Chondrocyte (in vitro differentiated cells): Measurements from ENCODE around the gene WDR45B. TPM values are rescaled to one million over a fixed set of nuclear protein-coding genes. Genes with fewer than 3 reads are reported as not detected.

ENCODE experiments used
- DNase-seq: peaks from one replicate; pipeline ENCODE4 v3.0.0; 2021; ENCODE audit warnings: mixed read lengths, low spot score
- H3K27ac Mint-ChIP-seq: one replicate; pipeline ENCODE4 v1.8.0; 2021; ENCODE audit warnings: mild to moderate bottlenecking, moderate library complexity, mixed read lengths; ENCODE audit not compliant: unreplicated experiment
- H3K27me3 Mint-ChIP-seq: 2 replicates; pipeline ENCODE4 v1.8.0; 2021; ENCODE audit warnings: low read depth, mixed read lengths
- H3K36me3 Mint-ChIP-seq: 2 replicates; pipeline ENCODE4 v1.8.0; 2021; ENCODE audit warnings: low read depth, mixed read lengths
- H3K4me1 Mint-ChIP-seq: 2 replicates; pipeline ENCODE4 v1.8.0; 2021; ENCODE audit warnings: low read depth, mild to moderate bottlenecking, mixed read lengths
- H3K4me3 Mint-ChIP-seq: one replicate; pipeline ENCODE4 v1.8.0; 2021; ENCODE audit warnings: mild to moderate bottlenecking, moderate library complexity, mixed read lengths; ENCODE audit not compliant: unreplicated experiment
- H3K9me3 Mint-ChIP-seq: 2 replicates; pipeline ENCODE4 v1.8.0; 2021; ENCODE audit warnings: low read depth, mixed read lengths
- CTCF ChIP-seq: fragments of 200-600 bp; sonication (generic); IDR thresholded peaks from 2 replicates; pipeline ENCODE4 v1.5.0; 2021; ENCODE audit warnings: antibody characterized with exemption, mild to moderate bottlenecking, moderate library complexity
- long read RNA-seq: library from polyadenylated mRNA; stranded (forward); transcript quantifications from one replicate; pipeline ENCODE4 v2.0.0, GENCODE V29; 2021
- total RNA-seq: library from RNA; stranded (reverse); gene quantifications from 3 replicates; pipeline ENCODE4 v1.2.1, GENCODE V29; 2021

The WDR45B gene
- total RNA-seq = 60.4 to 70.0 TPM (median 67.8 TPM) in 3 replicates
- long read RNA-seq, transcript WDR45B-201 (10 exons, 2,587 nt) = major isoform, 78 of 104 reads
- long read RNA-seq, transcript WDR45B-205 (10 exons, 2,322 nt) = minor isoform, 13 of 104 reads
- long read RNA-seq, partial matches to known transcripts = 7 of 104 reads
- long read RNA-seq, other reads (novel, unspliced or antisense) = 6 of 104 reads

- DNase-seq = no peak
- Mint-ChIP-seq H3K36me3 (no peaks in the 10 kb centered on the region), H3K9me3 (no peaks in the 10 kb centered on the region), H3K4me3 (peak within 1 kb of the TSS; percentile 81), H3K27ac (peak within 1 kb of the TSS; percentile 59), H3K27me3 (no peaks in the 10 kb centered on the region), H3K4me1 (peaks cover 21% of the 10 kb centered on the region)
- no peak for TF ChIP-seq CTCF
These were observed at the start of gene WDR45B for GRCh38 chr17:82648165-82648668. WDR45B (minus strand) TSS chr17:82648444; CDS start chr17:82648340, 104 bp downstream.

GRCh38 chr17:82697808-82698064 lies 49.5 kb upstream of the WDR45B start:
- TF ChIP-seq CTCF = no peak
- Mint-ChIP-seq H3K27me3 (no peaks in the 10 kb centered on the region), H3K9me3 (peaks cover 11% of the 10 kb centered on the region), H3K36me3 (peaks cover 7% of the 10 kb centered on the region), H3K27ac (no peak overlapping the region), H3K4me1 (peaks cover 28% of the 10 kb centered on the region), H3K4me3 (peak overlapping the region; percentile 70)
- peak; percentile 69 for DNase-seq

- H3K36me3 Mint-ChIP-seq = peaks cover 7% of the 10 kb centered on the region
- H3K27ac Mint-ChIP-seq = no peak overlapping the region
- H3K27me3 Mint-ChIP-seq = no peaks in the 10 kb centered on the region
- peaks cover 11% of the 10 kb centered on the region for H3K9me3 Mint-ChIP-seq
- peak overlapping the region; percentile 70 for H3K4me3 Mint-ChIP-seq
- peaks cover 22% of the 10 kb centered on the region for H3K4me1 Mint-ChIP-seq
- TF ChIP-seq CTCF = no peak
- DNase-seq = peak; percentile 89
These were observed 48.9 kb upstream of the WDR45B start for GRCh38 chr17:82696916-82697807.

DNA sequence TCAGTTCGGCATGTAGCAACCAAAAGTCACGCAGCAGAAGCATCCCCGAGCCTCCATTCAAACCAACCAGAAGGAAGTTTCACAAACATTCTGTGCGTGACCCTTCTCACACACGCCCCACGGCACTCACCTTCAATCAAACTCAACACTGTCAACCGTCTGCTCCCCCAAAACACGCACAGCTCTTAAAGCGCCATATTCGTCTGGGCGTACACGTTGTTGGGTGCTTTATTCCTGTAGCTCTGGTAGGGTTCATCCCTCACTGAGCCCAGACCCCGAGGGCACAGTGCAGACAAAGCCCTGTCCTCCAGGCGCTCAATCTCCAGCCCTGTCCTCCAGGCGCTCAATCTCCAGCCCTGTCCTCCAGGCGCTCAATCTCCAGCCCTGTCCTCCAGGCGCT lies 48.0 kb upstream of the WDR45B start:
- Mint-ChIP-seq H3K27me3 (no peaks in the 10 kb centered on the region), H3K4me1 (peaks cover 16% of the 10 kb centered on the region), H3K9me3 (peaks cover 11% of the 10 kb centered on the region), H3K27ac (no peak overlapping the region), H3K4me3 (no peak overlapping the region), H3K36me3 (peaks cover 10% of the 10 kb centered on the region)
- peak; percentile 30 for DNase-seq
- TF ChIP-seq CTCF = no peak

DNA sequence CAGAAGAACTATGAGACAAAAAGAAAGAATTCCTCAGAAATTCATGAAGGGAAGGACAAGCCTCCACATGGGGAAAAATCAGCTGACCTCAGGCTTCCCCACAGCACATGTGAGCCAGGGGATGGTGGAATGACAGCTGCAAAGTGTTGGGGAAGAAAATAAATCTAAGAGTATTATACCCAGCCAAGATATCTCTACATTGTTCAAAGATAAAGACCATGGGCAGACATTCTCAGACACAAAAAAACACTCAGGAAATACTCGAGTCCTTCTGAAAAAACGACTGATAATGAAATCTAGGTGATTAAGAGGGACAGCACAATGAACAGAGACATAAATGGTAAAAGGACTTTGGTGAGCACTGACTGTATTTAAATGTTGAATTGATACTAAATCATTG lies 46.4 kb upstream of the WDR45B start:
- TF ChIP-seq CTCF = no peak
- Mint-ChIP-seq H3K9me3 (peaks cover 11% of the 10 kb centered on the region), H3K4me3 (no peak overlapping the region), H3K27ac (no peak overlapping the region), H3K4me1 (peaks cover 14% of the 10 kb centered on the region), H3K27me3 (no peaks in the 10 kb centered on the region), H3K36me3 (peaks cover 15% of the 10 kb centered on the region)
- DNase-seq = no peak
